ENCODE measurements around the gene FKBP8. TPM values are rescaled to one million over a fixed set of nuclear protein-coding genes. Genes with fewer than 3 reads are reported as not detected.
A peak's percentile ranks its signal among the peaks of the same experiment; 100 is the strongest.

FKBP8 gene
- total RNA-seq, 1 donor from 2014 or later: 142 TPM

DNA sequence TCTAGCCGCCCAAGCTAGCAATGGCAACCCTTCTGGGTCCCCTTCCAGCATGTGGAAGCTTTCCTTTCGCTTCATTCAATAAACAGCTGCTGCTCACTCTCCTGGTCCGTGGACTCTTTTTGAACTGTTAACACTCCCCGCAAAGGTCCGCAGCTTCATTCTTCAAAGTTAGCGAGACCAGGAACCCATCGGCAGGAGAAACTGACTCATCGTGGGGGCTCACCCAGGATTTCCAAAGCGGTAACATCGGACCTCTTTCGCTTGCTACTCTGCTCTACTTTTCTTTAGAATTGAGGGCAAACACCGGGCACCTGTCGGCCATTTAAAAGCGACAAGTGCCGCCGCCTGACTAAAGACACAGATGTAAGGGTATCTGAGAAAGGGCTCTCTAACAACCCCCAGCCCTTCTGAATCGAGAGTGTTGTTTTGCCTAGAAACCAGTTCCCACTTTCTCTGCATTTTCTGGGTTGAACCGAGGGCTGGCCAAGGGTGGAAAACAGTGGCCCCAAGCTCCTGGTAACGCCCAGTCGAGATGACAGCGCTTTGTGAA lies 34.1 kb upstream of the FKBP8 start:
- Histone ChIP-seq H3K36me3 (ENCODE audit: control insufficient read depth, insufficient read depth, low read length) (peaks cover 17% of the 10 kb centered on the region), H3K4me3 (ENCODE audit: low read depth, low read length) (no peak overlapping the region), H3K27me3 (ENCODE audit: control insufficient read depth, insufficient read depth, low read length) (no peaks in the 10 kb centered on the region)
- DNase-seq (ENCODE audit: low read depth): no peak
- TF ChIP-seq, protein P1, sequence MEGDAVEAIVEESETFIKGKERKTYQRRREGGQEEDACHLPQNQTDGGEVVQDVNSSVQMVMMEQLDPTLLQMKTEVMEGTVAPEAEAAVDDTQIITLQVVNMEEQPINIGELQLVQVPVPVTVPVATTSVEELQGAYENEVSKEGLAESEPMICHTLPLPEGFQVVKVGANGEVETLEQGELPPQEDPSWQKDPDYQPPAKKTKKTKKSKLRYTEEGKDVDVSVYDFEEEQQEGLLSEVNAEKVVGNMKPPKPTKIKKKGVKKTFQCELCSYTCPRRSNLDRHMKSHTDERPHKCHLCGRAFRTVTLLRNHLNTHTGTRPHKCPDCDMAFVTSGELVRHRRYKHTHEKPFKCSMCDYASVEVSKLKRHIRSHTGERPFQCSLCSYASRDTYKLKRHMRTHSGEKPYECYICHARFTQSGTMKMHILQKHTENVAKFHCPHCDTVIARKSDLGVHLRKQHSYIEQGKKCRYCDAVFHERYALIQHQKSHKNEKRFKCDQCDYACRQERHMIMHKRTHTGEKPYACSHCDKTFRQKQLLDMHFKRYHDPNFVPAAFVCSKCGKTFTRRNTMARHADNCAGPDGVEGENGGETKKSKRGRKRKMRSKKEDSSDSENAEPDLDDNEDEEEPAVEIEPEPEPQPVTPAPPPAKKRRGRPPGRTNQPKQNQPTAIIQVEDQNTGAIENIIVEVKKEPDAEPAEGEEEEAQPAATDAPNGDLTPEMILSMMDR (IDR thresholded peaks at IDR 0.05; ENCODE audit: insufficient read depth, low read length, severe bottlenecking): no peak
- no peak for FAIRE-seq

DNA sequence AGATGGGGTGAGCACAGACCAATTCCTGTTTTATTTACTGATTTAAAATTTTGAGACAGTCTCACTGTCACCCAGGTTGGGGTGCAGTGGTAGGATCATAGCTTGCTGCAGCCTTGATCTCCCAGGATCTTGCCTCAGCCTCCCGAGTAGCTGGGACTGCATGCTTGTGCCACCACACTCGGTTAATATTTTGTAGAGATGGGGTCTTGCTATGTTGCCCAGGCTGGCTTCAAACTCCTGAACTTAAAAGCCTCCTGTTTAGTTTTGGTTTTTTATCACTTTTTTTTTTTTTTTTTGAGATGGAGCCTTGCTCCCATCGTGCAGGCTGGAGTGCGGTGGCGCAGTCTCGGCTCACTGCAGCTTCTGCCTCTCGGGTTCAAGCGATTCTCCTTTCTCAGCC lies 33.0 kb upstream of the FKBP8 start:
- Histone ChIP-seq H3K36me3 (ENCODE audit: control insufficient read depth, insufficient read depth, low read length) (peaks cover 17% of the 10 kb centered on the region), H3K4me3 (ENCODE audit: low read depth, low read length) (no peak overlapping the region)
- no peak for FAIRE-seq

DNA sequence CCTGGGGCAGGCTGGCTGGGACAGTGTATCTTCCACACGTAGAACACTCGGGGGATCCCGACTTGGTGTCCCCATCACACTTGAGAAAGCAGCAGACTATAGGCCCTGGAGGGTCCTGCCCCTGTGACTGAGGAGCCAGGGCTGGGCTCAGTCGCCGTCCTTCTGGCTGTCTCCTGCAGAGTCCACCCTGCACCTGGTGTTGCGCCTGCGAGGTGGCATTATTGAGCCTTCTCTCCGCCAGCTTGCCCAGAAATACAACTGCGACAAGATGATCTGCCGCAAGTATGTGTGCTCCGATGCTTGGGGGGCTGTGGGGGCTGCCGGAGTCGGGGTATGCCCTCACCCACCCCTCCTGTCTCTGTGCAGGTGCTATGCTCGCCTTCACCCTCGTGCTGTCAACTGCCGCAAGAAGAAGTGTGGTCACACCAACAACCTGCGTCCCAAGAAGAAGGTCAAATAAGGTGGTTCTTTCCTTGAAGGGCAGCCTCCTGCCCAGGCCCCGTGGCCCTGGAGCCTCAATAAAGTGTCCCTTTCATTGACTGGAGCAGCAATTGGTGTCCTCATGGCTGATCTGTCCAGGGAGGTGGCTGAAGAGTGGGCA lies 31.4 kb upstream of the FKBP8 start:
- FAIRE-seq: no peak
- Histone ChIP-seq H3K4me3 (ENCODE audit: low read depth, low read length) (no peak overlapping the region), H3K36me3 (ENCODE audit: control insufficient read depth, insufficient read depth, low read length) (peaks cover 17% of the 10 kb centered on the region), H3K27me3 (ENCODE audit: control insufficient read depth, insufficient read depth, low read length) (no peaks in the 10 kb centered on the region)
- no peak for DNase-seq (ENCODE audit: low read depth)
- TF ChIP-seq, protein P1 (IDR thresholded peaks at IDR 0.05; ENCODE audit: insufficient read depth, low read length, severe bottlenecking): no peak

More for the DNA sequence above, 33.0 kb upstream of the FKBP8 start:
- TF ChIP-seq, protein P1 (IDR thresholded peaks at IDR 0.05; ENCODE audit: insufficient read depth, low read length, severe bottlenecking): no peak
- DNase-seq (ENCODE audit: low read depth): no peak
- H3K27me3 ChIP-seq (ENCODE audit: control insufficient read depth, insufficient read depth, low read length): no peaks in the 10 kb centered on the region

GRCh38 chr19:18571564-18572344 lies 28.4 kb upstream of the FKBP8 start, which contains the start of gene UBA52:
UBA52 (plus strand) TSS chr19:18571857; CDS start chr19:18573301, 1,444 bp downstream.
- peak; percentile 90 for DNase-seq (ENCODE audit: low read depth)
- H3K36me3 ChIP-seq (ENCODE audit: control insufficient read depth, insufficient read depth, low read length): peaks cover 32% of the 10 kb centered on the region

DNA sequence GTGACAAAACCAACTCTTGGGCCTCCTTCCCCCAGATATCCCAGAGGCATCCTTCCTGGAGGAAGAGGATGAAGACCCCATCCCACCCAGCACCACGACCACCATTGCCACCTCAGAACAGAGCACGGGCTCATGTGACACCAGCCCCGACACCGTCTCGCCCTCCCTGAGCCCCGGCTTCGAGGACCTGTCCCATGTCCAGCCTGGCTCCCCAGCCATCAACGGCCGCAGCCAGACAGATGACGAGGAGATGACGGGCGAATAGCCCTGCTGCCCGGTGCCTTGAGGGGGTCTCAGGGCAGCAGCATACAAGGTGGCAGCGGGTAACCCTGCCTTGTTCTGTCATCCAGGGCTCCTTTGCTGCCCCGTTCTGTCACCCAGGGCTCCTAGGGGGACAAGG lies 25.0 kb upstream of the FKBP8 start:
- TF ChIP-seq, protein P1 (IDR thresholded peaks at IDR 0.05; ENCODE audit: insufficient read depth, low read length, severe bottlenecking): no peak
- DNase-seq (ENCODE audit: low read depth) (no peak), FAIRE-seq (no peak)
- H3K36me3 ChIP-seq (ENCODE audit: control insufficient read depth, insufficient read depth, low read length): peaks cover 32% of the 10 kb centered on the region
- H3K4me3 ChIP-seq (ENCODE audit: low read depth, low read length): no peak overlapping the region
- no peaks in the 10 kb centered on the region for H3K27me3 ChIP-seq (ENCODE audit: control insufficient read depth, insufficient read depth, low read length)

More at GRCh38 chr19:18571564-18572344, 28.4 kb upstream of the FKBP8 start, which contains the start of gene UBA52:
- Histone ChIP-seq H3K4me3 (ENCODE audit: low read depth, low read length) (peak within 1 kb of the TSS; percentile 80), H3K27me3 (ENCODE audit: control insufficient read depth, insufficient read depth, low read length) (no peaks in the 10 kb centered on the region)
- FAIRE-seq: no peak
- TF ChIP-seq, protein P1 (IDR thresholded peaks at IDR 0.05; ENCODE audit: insufficient read depth, low read length, severe bottlenecking): no peak

Measured in bronchial epithelial cell (primary cell).